ENCODE data around the gene PCBP2.
"Not testable (repeated sequence)": the region's sequence is repeated elsewhere in the genome, so short reads cannot be mapped to it uniquely, and the experiment has no call there.

PCBP2 gene

GRCh38 chr12:53451661-53452158 is at the start of gene PCBP2:
TSS of gene PCBP2 (plus strand) at chr12:53452102. CDS start at chr12:53454801, 2,699 bp downstream.
- DNase-seq (ENCODE audit: insufficient read length, low spot score) (peak; percentile 93), FAIRE-seq (peak; percentile 95)

DNA sequence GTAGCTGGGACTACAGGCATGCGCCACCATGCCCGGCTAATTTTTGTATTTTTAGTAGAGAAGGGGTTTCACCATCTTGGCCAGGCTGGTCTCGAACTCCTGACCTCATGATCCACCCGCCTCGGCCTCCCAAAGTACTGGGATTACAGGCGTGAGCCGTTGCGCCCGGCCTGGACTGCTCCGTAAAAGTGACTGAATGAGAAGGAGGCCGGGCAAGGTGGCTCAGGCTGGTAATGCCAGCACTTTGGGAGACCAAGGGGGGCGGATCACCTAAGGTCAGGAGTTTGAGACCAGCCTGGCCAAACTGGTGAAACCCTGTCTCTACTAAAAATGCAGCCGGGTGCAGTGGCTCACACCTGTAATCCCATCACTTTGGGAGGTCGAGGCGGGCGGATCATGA is 49.6 kb upstream of the PCBP2 start:
- DNase-seq (ENCODE audit: insufficient read length, low spot score); FAIRE-seq: not testable (repeated sequence)

GRCh38 chr12:53402871-53403270 is 49.0 kb upstream of the PCBP2 start:
- FAIRE-seq = no peak
- no peak for DNase-seq (ENCODE audit: insufficient read length, low spot score)

DNA sequence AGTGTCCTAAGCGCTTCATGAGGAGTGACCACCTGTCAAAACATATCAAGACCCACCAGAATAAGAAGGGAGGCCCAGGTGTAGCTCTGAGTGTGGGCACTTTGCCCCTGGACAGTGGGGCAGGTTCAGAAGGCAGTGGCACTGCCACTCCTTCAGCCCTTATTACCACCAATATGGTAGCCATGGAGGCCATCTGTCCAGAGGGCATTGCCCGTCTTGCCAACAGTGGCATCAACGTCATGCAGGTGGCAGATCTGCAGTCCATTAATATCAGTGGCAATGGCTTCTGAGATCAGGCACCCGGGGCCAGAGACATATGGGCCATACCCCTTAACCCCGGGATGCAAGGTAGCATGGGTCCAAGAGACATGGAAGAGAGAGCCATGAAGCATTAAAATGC is 41.0 kb upstream of the PCBP2 start:
- DNase-seq (ENCODE audit: insufficient read length, low spot score) (no peak), FAIRE-seq (no peak)

GRCh38 chr12:53413485-53414204 is 38.3 kb upstream of the PCBP2 start:
- DNase-seq (ENCODE audit: insufficient read length, low spot score) (no peak), FAIRE-seq (no peak)

DNA sequence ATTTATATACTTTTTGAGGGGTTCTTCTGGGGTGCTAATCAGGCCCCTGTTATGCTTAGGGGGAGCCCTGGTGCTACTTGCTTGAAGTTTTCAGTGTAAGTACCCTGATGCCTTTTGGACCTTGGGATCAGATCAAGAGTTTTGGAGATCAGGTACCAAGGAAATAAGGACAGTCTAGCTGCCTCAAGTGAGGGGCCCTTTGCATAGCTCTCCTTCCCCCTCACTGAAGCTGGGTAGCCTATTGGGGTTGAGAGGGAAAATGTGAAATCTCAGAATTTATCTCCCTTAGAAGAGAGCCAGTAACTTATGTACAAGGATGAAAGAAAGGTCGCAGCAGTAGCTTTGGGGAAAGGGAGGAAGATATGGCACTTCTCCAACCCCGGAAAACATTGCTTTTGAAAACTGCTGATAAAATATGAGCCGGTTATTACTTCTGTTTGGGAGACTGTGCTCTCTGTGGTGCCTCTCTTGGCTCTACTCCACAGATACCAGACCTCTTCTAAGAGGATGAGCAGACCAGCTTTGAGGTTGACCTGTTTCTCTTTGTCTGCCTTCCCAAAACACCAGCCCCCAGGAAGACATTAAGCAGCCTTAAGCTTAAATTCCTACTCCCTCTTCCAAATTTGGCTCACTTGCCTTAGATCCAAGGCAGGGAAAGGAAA is 37.0 kb upstream of the PCBP2 start:
- FAIRE-seq (no peak), DNase-seq (ENCODE audit: insufficient read length, low spot score) (no peak)

- FAIRE-seq; DNase-seq (ENCODE audit: insufficient read length, low spot score): not testable (repeated sequence)
These were observed 36.0 kb upstream of the PCBP2 start for GRCh38 chr12:53415752-53416389.

DNA sequence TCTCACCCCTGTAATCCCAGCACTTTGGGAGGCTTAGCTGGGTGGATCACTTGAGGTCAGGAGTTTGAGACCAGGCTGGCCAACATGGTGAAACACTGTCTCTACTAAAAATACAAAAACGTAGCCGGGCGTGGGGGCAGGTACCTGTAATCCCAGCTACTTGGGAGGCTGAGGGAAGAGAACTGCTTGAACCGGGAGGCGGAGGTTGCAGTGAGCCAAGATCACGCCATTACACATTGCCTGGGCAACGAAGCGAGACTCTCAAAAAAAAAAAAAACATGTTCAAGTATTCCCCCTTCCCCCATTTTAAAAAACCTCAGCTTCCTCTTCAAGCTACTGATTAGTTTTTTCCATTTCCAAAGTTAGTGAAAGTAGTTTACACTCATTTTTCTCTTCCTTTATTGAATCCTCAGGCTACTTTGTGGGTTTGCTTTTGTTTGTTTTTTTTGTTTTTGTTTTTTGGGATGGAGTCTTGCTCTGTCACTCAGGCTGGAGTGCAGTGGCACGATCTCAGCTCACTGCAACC is 34.5 kb upstream of the PCBP2 start:
- FAIRE-seq; DNase-seq (ENCODE audit: insufficient read length, low spot score): not testable (repeated sequence)

DNA sequence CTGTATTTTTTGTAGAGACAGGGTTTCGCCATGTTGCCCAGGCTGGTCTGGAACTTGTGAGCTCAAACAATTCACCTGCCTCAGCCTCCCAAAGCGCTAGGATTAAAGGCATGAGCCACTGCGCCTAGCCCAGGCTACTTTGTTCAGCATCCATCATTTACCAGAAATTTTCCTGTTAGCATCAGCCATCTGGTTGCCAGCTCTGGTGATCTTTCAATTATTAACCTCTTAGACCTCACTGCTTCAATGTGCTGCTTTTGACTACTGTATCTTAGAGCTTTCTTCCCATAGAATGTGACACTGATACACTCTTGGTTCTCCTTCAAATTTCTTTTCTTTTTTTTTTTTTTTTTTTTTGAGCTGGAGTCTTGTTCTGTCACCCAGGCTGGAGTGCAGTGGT is 33.7 kb upstream of the PCBP2 start:
- DNase-seq (ENCODE audit: insufficient read length, low spot score) (no peak), FAIRE-seq (no peak)

GRCh38 chr12:53419756-53420155 is 32.1 kb upstream of the PCBP2 start:
- no peak for FAIRE-seq
- DNase-seq (ENCODE audit: insufficient read length, low spot score) = no peak

- not testable (repeated sequence) for DNase-seq (ENCODE audit: insufficient read length, low spot score); FAIRE-seq
These were observed 29.7 kb upstream of the PCBP2 start for GRCh38 chr12:53422247-53422646.

GRCh38 chr12:53423597-53423996 is 28.3 kb upstream of the PCBP2 start, which contains the start of gene AMHR2:
TSS of gene AMHR2 (plus strand) at chr12:53423855. CDS start at chr12:53423935, 80 bp downstream.
- FAIRE-seq (no peak), DNase-seq (ENCODE audit: insufficient read length, low spot score) (no peak)

DNA sequence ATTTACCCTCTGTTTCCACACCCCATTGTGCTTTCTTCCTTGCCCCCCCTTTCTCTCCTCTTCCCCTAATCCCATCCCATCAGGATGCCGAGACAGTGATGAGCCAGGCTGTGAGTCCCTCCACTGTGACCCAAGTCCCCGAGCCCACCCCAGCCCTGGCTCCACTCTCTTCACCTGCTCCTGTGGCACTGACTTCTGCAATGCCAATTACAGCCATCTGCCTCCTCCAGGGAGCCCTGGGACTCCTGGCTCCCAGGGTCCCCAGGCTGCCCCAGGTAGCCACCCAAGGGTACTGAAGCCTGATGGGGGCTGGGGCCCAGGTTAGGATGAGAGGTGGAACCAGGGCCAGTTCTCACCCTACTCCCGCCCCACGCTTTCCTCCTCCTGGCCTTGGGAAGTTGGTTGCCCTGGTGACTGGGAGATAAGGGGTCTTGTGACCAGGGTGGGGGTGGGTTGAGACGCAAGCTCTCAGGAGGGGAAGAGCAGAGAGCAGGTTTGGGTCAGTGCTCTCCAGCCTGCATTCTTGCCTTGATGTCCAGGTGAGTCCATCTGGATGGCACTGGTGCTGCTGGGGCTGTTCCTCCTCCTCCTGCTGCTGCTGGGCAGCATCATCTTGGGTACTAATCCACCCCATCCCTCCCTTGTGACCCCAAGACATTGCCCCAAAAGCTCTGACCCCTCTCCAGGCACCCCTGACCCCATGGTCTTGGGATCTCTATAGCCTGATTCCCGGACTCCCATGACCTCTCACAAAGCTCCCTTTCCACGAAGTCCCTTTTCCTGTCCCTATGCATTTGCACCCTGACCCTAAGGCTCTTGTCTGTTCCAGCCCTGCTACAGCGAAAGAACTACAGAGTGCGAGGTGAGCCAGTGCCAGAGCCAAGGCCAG is 27.0 kb upstream of the PCBP2 start:
- DNase-seq (ENCODE audit: insufficient read length, low spot score) = no peak
- no peak for FAIRE-seq

- FAIRE-seq (no peak), DNase-seq (ENCODE audit: insufficient read length, low spot score) (no peak)
These were observed 26.3 kb upstream of the PCBP2 start for GRCh38 chr12:53425515-53426150.

GRCh38 chr12:53427905-53428594 is 23.9 kb upstream of the PCBP2 start:
- DNase-seq (ENCODE audit: insufficient read length, low spot score) (no peak), FAIRE-seq (no peak)

GRCh38 chr12:53428741-53429140 is 23.2 kb upstream of the PCBP2 start:
- DNase-seq (ENCODE audit: insufficient read length, low spot score) (no peak), FAIRE-seq (no peak)

- DNase-seq (ENCODE audit: insufficient read length, low spot score) = no peak
- no peak for FAIRE-seq
These were observed 21.8 kb upstream of the PCBP2 start for GRCh38 chr12:53430116-53430515.

DNA sequence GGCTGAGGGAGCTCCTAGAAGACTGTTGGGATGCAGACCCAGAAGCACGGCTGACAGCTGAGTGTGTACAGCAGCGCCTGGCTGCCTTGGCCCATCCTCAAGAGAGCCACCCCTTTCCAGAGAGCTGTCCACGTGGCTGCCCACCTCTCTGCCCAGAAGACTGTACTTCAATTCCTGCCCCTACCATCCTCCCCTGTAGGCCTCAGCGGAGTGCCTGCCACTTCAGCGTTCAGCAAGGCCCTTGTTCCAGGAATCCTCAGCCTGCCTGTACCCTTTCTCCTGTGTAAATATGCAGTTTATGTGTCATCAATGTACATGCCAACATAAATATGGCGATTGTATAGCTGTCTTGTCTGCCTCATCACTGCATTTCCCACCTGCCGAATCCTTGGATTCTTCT is 20.7 kb upstream of the PCBP2 start:
- no peak for FAIRE-seq
- no peak for DNase-seq (ENCODE audit: insufficient read length, low spot score)

DNA sequence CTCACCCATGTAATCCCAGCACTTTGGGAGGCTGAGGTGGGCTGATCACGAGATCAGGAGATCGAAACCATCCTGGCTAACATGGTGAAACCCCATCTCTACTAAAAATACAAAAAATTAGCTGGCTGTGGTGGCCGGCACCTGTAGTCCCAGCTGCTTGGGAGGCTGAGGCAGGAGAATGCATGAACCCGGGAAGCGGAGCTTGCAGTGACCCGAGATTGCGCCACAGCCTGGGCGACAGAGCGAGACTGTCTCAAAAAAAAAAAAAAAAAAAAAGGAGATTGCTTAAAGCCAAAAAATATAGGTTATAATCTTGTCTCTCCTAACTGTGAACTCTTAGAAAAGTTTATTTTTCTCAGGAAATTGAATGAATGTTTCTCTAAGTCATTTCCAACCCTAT is 16.6 kb upstream of the PCBP2 start:
- FAIRE-seq; DNase-seq (ENCODE audit: insufficient read length, low spot score): not testable (repeated sequence)

Measured in GM19239 (cell line).